OCI-LY7 (cell line): ENCODE measurements around the gene PKD1L1. TPM values are rescaled to one million over a fixed set of nuclear protein-coding genes. Genes with fewer than 3 reads are reported as not detected.
A peak's percentile ranks its signal among the peaks of the same experiment; 100 is the strongest.
"Not testable (repeated sequence)": the region's sequence is repeated elsewhere in the genome, so short reads cannot be mapped to it uniquely, and the experiment has no call there.

Source experiments
- BruUV-seq: library from RNA; stranded (reverse); fragments of 400-500 nt; replicated peaks from 2 replicates; lab custom pipeline; 2021; lab: Mats Ljungman, UMichigan
- CTCF ChIA-PET: fragments of 300-600 bp; sonication (Branson Sonifier 250); formaldehyde crosslinking; loops from one replicate; lab custom pipeline; 2022; ENCODE audit warnings: antibody characterized with exemption; ENCODE audit not compliant: unreplicated experiment; lab: Charles Lee
- POLR2A ChIA-PET: fragments of 300-600 bp; sonication (Branson Sonifier 250); formaldehyde crosslinking; loops from one replicate; lab custom pipeline; 2022; ENCODE audit warnings: antibody characterized with exemption; lab: Charles Lee
- DNase-seq: peaks from one replicate; pipeline ENCODE4 v3.0.0-alpha.2; 2015; ENCODE audit warnings: low spot score
- H2AFZ ChIP-seq: fragments of 200-600 bp; sonication (generic), shearing (Covaris generic); 2 replicates; pipeline ENCODE4 v1.6.1; 2014; ENCODE audit warnings: mild to moderate bottlenecking, antibody characterized with exemption, low read length, moderate library complexity
- H3K27ac ChIP-seq: fragments of 200-600 bp; sonication (generic); 2 replicates; pipeline ENCODE4 v1.5.1; 2014; ENCODE audit warnings: mixed run types, low read depth, mild to moderate bottlenecking, moderate library complexity, low read length, inconsistent platforms; ENCODE audit not compliant: poor library complexity, severe bottlenecking
- H3K36me3 ChIP-seq: fragments of 200-600 bp; sonication (generic); 2 replicates; pipeline ENCODE4 v1.6.1; 2014; ENCODE audit warnings: mild to moderate bottlenecking, antibody characterized with exemption, low read length, moderate library complexity, mixed read lengths; ENCODE audit not compliant: insufficient read depth
- H3K4me1 ChIP-seq: fragments of 200-600 bp; sonication (generic); 2 replicates; pipeline ENCODE4 v1.5.1; 2014; ENCODE audit warnings: mild to moderate bottlenecking, low read length; ENCODE audit not compliant: insufficient read depth, poor library complexity, severe bottlenecking
- H3K4me2 ChIP-seq: fragments of 200-600 bp; sonication (generic); 2 replicates; pipeline ENCODE4 v1.6.1; 2014; ENCODE audit warnings: mild to moderate bottlenecking, low read length
- H3K4me3 ChIP-seq: fragments of 200-600 bp; sonication (generic); 2 replicates; pipeline ENCODE4 v1.5.1; 2014; ENCODE audit warnings: mild to moderate bottlenecking, low read depth, low read length; ENCODE audit not compliant: poor library complexity, severe bottlenecking
- H3K79me2 ChIP-seq: fragments of 200-600 bp; sonication (generic); 2 replicates; pipeline ENCODE4 v1.6.1; 2016; ENCODE audit warnings: low read depth, mild to moderate bottlenecking, low read length, moderate library complexity, mixed read lengths; ENCODE audit not compliant: insufficient read depth
- H3K9me2 ChIP-seq: fragments of 200-600 bp; sonication (generic); 2 replicates; pipeline ENCODE4 v1.6.1; 2016; ENCODE audit warnings: mild to moderate bottlenecking, low read length, mixed read lengths; ENCODE audit not compliant: insufficient read depth
- H3K9me3 ChIP-seq: fragments of 200-600 bp; sonication (generic); 2 replicates; pipeline ENCODE4 v1.6.1; 2014; ENCODE audit warnings: mild to moderate bottlenecking, mixed run types, low read length, mixed read lengths
- H4K20me1 ChIP-seq: fragments of 200-600 bp; sonication (generic); 2 replicates; pipeline ENCODE4 v1.6.1; 2014; ENCODE audit warnings: mild to moderate bottlenecking, antibody characterized with exemption, low read length, moderate library complexity, mixed read lengths; ENCODE audit not compliant: insufficient read depth
- EZH2phosphoT487 ChIP-seq: fragments of 200-600 bp; sonication (generic); IDR thresholded peaks from 2 replicates; pipeline ENCODE4 v1.6.1; 2018; ENCODE audit warnings: low read depth, borderline replicate concordance, mild to moderate bottlenecking, mixed run types, antibody characterized with exemption, low read length, moderate library complexity, mixed read lengths
- intact Hi-C: fragments of 100-400 bp; cut with micrococcal nuclease; formaldehyde crosslinking; loops from one replicate; pipeline ENCODE4 v1.10.0; 2022; ENCODE audit not compliant: unreplicated experiment
- total RNA-seq, 2 experiments: library from RNA; depleted of rRNA in 1 of 2; stranded (reverse); fragments of >200 nt in 1 of 2; shearing (Covaris generic) in 1 of 2; gene quantifications; 2 replicates each; pipeline ENCODE4 v1.2.3, GENCODE V29; 2014 to 2022
- TF ChIP-seq, protein P1 (sequence below): fragments of 200-600 bp; sonication (generic); conservative IDR thresholded peaks from 2 replicates; pipeline ENCODE4 v1.5.1; 2014; ENCODE audit warnings: mild to moderate bottlenecking, antibody characterized with exemption, low read length, moderate library complexity, mixed read lengths

Gene PKD1L1
- total RNA-seq, 2 experiments from 2014 or later: 0.19 to 0.63 TPM

GRCh38 chr7:47982610-47983009, 34.3 kb upstream of the PKD1L1 start:
- intact Hi-C loops: no loop called here
- Histone ChIP-seq H3K4me1 (peaks cover 20% of the 10 kb centered on the region), H2AFZ (peak overlapping the region; percentile 74), H3K9me2 (no peaks in the 10 kb centered on the region), H3K79me2 (peaks cover 14% of the 10 kb centered on the region), H3K9me3 (no peaks in the 10 kb centered on the region), H3K27ac (no peak overlapping the region), H3K36me3 (peaks cover 8% of the 10 kb centered on the region), H3K4me3 (no peak overlapping the region), H3K4me2 (no peak overlapping the region), H4K20me1 (no peaks in the 10 kb centered on the region)
- TF ChIP-seq EZH2phosphoT487: no peak
- TF ChIP-seq, protein P1, sequence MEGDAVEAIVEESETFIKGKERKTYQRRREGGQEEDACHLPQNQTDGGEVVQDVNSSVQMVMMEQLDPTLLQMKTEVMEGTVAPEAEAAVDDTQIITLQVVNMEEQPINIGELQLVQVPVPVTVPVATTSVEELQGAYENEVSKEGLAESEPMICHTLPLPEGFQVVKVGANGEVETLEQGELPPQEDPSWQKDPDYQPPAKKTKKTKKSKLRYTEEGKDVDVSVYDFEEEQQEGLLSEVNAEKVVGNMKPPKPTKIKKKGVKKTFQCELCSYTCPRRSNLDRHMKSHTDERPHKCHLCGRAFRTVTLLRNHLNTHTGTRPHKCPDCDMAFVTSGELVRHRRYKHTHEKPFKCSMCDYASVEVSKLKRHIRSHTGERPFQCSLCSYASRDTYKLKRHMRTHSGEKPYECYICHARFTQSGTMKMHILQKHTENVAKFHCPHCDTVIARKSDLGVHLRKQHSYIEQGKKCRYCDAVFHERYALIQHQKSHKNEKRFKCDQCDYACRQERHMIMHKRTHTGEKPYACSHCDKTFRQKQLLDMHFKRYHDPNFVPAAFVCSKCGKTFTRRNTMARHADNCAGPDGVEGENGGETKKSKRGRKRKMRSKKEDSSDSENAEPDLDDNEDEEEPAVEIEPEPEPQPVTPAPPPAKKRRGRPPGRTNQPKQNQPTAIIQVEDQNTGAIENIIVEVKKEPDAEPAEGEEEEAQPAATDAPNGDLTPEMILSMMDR: no peak
- ChIA-PET POLR2A (interaction anchor here (0.6 to 1.3 kb wide), 2 partner anchors 9 to 61 kb away, joined by 3 to 4 read pairs; no protein-coding TSS in a partner anchor), CTCF (interaction anchor here (0.6 to 0.8 kb wide), 2 partner anchors 9 to 16 kb away, joined by 3 to 4 read pairs; no protein-coding TSS in a partner anchor)
- DNase-seq: no peak
- BruUV-seq: no TSS peak

GRCh38 chr7:47980648-47981047, 32.4 kb upstream of the PKD1L1 start:
- peaks cover 27% of the 10 kb centered on the region for H3K36me3 ChIP-seq
- H2AFZ ChIP-seq, H3K4me2 ChIP-seq, H4K20me1 ChIP-seq, CTCF ChIA-PET, H3K9me2 ChIP-seq, H3K9me3 ChIP-seq, H3K27ac ChIP-seq, intact Hi-C loops, H3K4me3 ChIP-seq, BruUV-seq, DNase-seq: not testable (repeated sequence)
- peaks cover 20% of the 10 kb centered on the region for H3K4me1 ChIP-seq
- peaks cover 22% of the 10 kb centered on the region for H3K79me2 ChIP-seq
- POLR2A ChIA-PET: interaction anchor here (1.1 kb wide), 1 partner anchor 18 kb away, joined by 3 read pairs; no protein-coding TSS in a partner anchor

- intact Hi-C loops: loop anchor here (2.0 kb wide), 2 partner anchors 13 to 41 kb away; no protein-coding TSS in a partner anchor
- DNase-seq: no peak
- BruUV-seq: TSS peak; percentile 98
- H2AFZ ChIP-seq: peak overlapping the region; percentile 63
- peak overlapping the region; percentile 85 for H3K4me3 ChIP-seq
- H4K20me1 ChIP-seq: no peaks in the 10 kb centered on the region
- H3K4me1 ChIP-seq: peaks cover 20% of the 10 kb centered on the region
- ChIA-PET CTCF (interaction anchor here (0.5 kb wide), 1 partner anchor 1035 kb away, joined by 3 read pairs; no protein-coding TSS in a partner anchor), POLR2A (interaction anchor here (0.8 to 1.1 kb wide), 3 partner anchors 13 to 41 kb away, joined by 3 to 8 read pairs (median 3); no protein-coding TSS in a partner anchor)
- peak overlapping the region; percentile 56 for H3K4me2 ChIP-seq
- TF ChIP-seq EZH2phosphoT487: no peak
- TF ChIP-seq, protein P1: no peak
- peak overlapping the region; percentile 84 for H3K27ac ChIP-seq
- H3K9me3 ChIP-seq: no peaks in the 10 kb centered on the region
- peaks cover 22% of the 10 kb centered on the region for H3K79me2 ChIP-seq
- no peaks in the 10 kb centered on the region for H3K9me2 ChIP-seq
- H3K36me3 ChIP-seq: peaks cover 36% of the 10 kb centered on the region
These were observed 31.5 kb upstream of the PKD1L1 start for GRCh38 chr7:47979832-47980181.
